GM12873 (cell line): ENCODE measurements around the gene KLHL22.

Source experiments
- TF ChIP-seq, protein P1 (sequence below): IDR thresholded peaks from 2 replicates; pipeline ENCODE4 v1.5.1; 2012; ENCODE audit warnings: low read depth, mild to moderate bottlenecking, moderate library complexity, low read length, control low read depth; ENCODE audit not compliant: insufficient read depth; ENCODE audit errors: missing control alignments

Gene KLHL22

DNA sequence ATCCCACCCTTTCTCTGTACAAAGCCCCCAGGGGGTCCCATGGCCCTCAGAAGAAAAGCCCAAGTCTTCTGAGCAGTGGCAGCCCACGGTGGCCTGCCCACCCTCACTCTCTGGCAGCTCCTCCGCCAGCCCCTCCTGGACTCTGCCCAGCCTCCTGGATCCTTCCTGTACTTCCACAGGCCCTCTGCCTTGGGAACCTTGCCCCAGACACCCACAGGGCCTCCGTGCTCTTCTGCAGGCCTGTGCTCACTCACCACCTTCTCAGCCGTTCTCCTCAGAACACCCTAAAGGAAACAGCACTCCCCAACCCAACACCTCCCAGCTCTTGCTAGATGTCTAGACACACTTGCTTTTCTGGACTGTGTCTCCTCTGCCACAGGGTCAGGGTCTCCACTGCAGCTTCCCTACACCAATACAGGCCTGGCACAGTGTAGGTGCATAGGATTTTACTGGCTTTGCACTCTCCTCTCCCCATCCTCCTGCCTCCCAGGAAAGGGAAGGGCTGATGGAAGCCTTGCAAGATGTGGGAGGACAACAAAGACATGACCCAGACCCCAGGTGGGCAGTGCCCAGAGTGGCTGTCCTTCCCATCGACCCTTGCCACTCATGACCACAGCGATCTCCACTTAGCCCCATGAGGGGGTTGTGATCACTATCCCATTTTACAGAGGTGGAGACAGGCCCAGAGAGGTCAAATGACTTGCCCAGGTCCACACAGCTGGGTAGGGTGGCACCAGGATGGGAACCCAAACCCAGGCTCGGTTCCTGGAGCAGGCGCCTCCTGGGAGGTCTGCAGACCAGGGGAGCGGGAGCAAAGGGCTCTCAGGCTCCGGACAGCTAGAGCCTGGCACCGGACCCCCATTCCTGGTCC is 59.9 kb downstream of the KLHL22 start:
- TF ChIP-seq, protein P1, sequence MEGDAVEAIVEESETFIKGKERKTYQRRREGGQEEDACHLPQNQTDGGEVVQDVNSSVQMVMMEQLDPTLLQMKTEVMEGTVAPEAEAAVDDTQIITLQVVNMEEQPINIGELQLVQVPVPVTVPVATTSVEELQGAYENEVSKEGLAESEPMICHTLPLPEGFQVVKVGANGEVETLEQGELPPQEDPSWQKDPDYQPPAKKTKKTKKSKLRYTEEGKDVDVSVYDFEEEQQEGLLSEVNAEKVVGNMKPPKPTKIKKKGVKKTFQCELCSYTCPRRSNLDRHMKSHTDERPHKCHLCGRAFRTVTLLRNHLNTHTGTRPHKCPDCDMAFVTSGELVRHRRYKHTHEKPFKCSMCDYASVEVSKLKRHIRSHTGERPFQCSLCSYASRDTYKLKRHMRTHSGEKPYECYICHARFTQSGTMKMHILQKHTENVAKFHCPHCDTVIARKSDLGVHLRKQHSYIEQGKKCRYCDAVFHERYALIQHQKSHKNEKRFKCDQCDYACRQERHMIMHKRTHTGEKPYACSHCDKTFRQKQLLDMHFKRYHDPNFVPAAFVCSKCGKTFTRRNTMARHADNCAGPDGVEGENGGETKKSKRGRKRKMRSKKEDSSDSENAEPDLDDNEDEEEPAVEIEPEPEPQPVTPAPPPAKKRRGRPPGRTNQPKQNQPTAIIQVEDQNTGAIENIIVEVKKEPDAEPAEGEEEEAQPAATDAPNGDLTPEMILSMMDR, result no peak

DNA sequence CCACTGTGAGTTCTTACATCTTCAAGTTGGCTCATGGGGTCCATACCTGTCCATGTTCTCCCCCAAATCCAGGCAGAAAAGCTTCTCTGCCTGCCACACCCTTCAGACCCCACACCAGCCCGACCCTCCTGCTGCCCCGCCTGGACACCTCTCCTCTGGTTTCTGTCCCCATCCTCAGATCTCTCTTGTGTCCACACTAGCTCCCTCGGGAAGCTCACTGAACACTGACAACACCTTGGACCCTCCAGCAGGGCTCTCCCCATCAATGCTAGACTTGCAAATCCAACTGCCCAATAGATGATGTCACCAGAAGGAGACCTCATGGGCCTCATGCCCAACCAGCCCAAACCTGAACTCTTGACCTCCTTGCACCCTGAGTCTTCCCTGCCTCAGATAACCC is 60.8 kb downstream of the KLHL22 start:
- TF ChIP-seq, protein P1, result no peak

- TF ChIP-seq, protein P1, result no peak
Observed at GRCh38 chr22:20434264-20434751, 61.3 kb downstream of the KLHL22 start.

DNA sequence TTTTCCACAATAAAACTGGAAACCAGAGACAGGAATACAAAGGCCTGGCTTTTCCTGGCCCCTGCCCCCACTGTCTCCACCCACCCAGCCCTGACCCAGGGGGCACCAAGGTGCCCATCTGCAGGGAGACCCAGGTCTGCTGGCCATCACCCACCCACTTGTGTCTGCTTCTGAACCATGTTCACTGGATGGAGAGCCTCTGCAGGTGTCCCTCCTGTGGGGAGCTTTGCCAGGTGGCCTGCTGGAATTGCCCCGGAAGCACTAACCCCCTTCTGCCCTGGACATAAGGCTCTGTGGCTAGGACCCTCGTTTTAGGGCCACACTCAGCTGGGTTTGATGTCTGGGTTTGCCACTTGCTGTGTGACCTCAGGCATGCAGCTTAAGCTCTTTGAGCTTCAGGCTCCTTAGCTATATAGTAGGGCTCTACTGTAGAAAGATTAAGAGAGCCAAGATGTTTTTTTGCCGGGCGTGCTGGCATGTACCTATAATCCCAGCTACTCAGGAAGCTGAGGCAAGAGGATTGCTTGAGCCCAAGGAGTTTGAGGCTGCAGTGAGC is 61.8 kb downstream of the KLHL22 start:
- TF ChIP-seq, protein P1, result no peak

DNA sequence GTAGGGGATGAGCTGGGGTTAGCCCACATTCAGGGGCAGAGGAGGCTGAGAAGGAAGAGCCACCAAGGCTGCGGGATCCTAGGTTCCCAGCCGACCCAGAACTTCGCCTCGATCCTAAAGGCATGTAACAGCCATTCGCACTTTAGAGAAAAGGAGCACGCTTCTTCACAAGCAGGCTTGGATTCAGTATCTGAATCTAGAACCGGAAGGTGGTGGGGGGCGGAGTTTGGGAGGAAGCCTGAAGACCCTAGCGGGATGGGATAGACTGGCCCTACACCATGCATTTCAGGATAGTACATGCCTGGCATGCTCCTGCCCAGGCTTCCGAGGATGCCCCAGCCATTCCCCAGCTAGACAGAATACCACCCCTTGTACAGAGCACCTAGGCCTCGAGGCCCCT is 62.4 kb downstream of the KLHL22 start:
- TF ChIP-seq, protein P1, result no peak

- TF ChIP-seq, protein P1, result no peak
Observed at GRCh38 chr22:20432244-20432686, 63.3 kb downstream of the KLHL22 start.

GRCh38 chr22:20431511-20432192 is 63.9 kb downstream of the KLHL22 start:
- TF ChIP-seq, protein P1, result no peak
